Prostate gland (tissue), 2 donors: ENCODE results near the gene LRRC73. TPM values are rescaled to one million over a fixed set of nuclear protein-coding genes. Genes with fewer than 3 reads are reported as not detected.

Experiments
- DNase-seq: peaks from one replicate; pipeline ENCODE4 v3.0.0-alpha.2; 2019; ENCODE audit warnings: low spot score
- H3K27ac ChIP-seq, 2 donors: fragments of 200-600 bp; sonication (generic); 2 replicates each; pipeline ENCODE4 v1.5.1; 2017 to 2019
- H3K27me3 ChIP-seq: fragments of 200-600 bp; sonication (generic); replicated peaks from 2 replicates; pipeline ENCODE4 v1.5.1; 2019; ENCODE audit not compliant: insufficient read depth
- H3K36me3 ChIP-seq, 2 donors: fragments of 200-600 bp; sonication (generic); 1 replicate in 1 of 2; 2 replicates in 1 of 2; pipeline versions ENCODE4 v1.5.1 to v1.8.1; 2017 to 2019
- H3K4me1 ChIP-seq: fragments of 200-600 bp; sonication (generic); replicated peaks from 2 replicates; pipeline ENCODE4 v1.5.1; 2019
- H3K4me3 ChIP-seq, 2 donors: fragments of 200-600 bp; sonication (generic); 2 replicates each; pipeline ENCODE4 v1.5.1; 2017 to 2019
- H3K9me3 ChIP-seq: fragments of 200-600 bp; sonication (generic); 2 replicates; pipeline ENCODE4 v1.5.1; 2017
- POLR2A ChIP-seq: fragments of 450-650 bp; IDR thresholded peaks from one replicate; pipeline ENCODE4 v1.6.1; 2016; ENCODE audit warnings: antibody characterized with exemption, mild to moderate bottlenecking
- POLR2AphosphoS5 ChIP-seq: sonication (generic); formaldehyde crosslinking; IDR thresholded peaks from one replicate; pipeline ENCODE4 v1.6.1; 2017; ENCODE audit warnings: antibody characterized with exemption
- WGBS: methylation state at CpG from one replicate; pipeline ENCODE4 v1.1.5; 2018; 5-methylcytosine and 5-hydroxymethylcytosine counted together
- intact Hi-C: fragments of 100-400 bp; cut with DNase I; formaldehyde crosslinking; loops from one replicate; pipeline ENCODE4 v1.14.2; 2022
- total RNA-seq, 2 donors: library from RNA; depleted of rRNA; stranded (reverse); fragments of >200 nt; gene quantifications; one replicate each; pipeline ENCODE4 v1.1.0, GENCODE V29; 2016
- TF ChIP-seq, protein P1 (sequence below), 4 experiments: fragments of 200-600 bp in 2 of 4; fragments of 450-650 bp in 2 of 4; sonication (generic) in 2 of 4; IDR thresholded peaks; 1 replicate in 3 of 4; 2 replicates in 1 of 4; pipeline ENCODE4 v1.5.1; 2016 to 2019; ENCODE audit warnings: antibody characterized with exemption in 4 of 4, mild to moderate bottlenecking in 2 of 4, moderate library complexity in 2 of 4

LRRC73 gene
- total RNA-seq, 2 donors from 2014 or later: 0.68 to 4.0 TPM

DNA sequence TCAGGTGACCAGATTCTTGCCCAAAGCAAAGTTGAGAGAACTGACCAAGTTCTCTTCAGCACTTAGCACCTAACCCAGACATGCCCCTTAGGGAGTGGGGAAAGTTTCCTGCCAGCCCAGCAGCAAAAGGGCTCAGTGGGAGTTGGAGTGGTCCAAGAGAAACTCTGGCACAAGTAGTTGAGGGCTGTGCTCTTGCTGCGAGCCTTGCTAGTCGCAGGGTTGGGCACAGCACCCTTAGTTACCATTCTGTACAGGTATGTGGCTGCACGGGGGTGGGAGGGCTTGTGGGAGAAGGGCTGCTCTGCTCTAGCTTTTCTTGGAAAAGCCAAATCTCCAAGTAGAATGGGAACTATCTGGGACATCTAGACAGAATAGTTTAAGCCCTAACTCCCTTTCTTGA is 13.1 kb upstream of the LRRC73 start:
- Histone ChIP-seq H3K4me3 (no peak overlapping the region), H3K9me3 (no peaks in the 10 kb centered on the region), H3K36me3 (peaks cover 0 to 12% of the 10 kb centered on the region in 2 donors), H3K27ac (no peak overlapping the region), H3K4me1 (no peaks in the 10 kb centered on the region), H3K27me3 (no peaks in the 10 kb centered on the region)
- intact Hi-C loops: no loop called here
- no peak for DNase-seq
- TF ChIP-seq POLR2A (no peak), POLR2AphosphoS5 (no peak)
- TF ChIP-seq, protein P1, sequence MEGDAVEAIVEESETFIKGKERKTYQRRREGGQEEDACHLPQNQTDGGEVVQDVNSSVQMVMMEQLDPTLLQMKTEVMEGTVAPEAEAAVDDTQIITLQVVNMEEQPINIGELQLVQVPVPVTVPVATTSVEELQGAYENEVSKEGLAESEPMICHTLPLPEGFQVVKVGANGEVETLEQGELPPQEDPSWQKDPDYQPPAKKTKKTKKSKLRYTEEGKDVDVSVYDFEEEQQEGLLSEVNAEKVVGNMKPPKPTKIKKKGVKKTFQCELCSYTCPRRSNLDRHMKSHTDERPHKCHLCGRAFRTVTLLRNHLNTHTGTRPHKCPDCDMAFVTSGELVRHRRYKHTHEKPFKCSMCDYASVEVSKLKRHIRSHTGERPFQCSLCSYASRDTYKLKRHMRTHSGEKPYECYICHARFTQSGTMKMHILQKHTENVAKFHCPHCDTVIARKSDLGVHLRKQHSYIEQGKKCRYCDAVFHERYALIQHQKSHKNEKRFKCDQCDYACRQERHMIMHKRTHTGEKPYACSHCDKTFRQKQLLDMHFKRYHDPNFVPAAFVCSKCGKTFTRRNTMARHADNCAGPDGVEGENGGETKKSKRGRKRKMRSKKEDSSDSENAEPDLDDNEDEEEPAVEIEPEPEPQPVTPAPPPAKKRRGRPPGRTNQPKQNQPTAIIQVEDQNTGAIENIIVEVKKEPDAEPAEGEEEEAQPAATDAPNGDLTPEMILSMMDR (IDR thresholded peaks at IDR 0.05): no peak
- 91% methylated on average over 3 of the region's 3 CpGs for WGBS

DNA sequence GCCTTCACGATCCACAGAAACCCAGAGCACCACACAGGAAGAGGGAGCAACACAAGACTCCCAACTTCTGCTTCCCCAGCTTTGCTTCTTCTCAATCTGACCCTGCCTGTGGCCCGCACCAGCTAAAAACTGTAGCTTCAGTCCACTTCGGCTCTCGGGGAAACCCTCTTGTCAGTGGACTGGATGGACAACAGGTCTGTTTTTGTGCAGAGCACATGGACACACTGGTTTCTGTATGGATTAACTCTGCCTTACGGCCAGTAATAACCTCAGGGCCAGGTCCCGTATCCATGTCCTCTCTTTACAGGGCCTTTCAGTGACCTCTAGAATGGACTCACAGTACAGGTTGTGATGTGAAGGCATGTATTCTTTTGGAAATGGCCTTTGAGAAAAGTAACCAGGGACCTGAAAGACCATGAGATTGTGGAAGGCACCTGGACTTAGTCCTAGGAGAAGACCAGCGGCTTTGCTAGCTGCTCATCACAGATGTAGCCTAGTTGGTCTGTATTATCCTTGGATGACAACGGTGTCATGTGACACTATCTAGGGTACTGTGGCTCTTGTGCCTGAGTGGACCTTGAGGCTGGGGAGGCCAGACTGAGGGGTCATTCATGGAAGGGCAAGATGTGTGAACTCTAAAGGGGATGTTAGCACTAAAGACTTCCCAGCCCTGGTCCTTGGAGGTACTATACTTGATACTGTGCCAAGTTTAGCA is 12.6 kb upstream of the LRRC73 start:
- whole genome bisulfite sequencing: 78% methylated on average over 8 of the region's 8 CpGs
- intact Hi-C loops: no loop called here
- no peak for TF ChIP-seq POLR2A
- TF ChIP-seq POLR2AphosphoS5: no peak
- TF ChIP-seq, protein P1 (IDR thresholded peaks at IDR 0.05): no peak

DNA sequence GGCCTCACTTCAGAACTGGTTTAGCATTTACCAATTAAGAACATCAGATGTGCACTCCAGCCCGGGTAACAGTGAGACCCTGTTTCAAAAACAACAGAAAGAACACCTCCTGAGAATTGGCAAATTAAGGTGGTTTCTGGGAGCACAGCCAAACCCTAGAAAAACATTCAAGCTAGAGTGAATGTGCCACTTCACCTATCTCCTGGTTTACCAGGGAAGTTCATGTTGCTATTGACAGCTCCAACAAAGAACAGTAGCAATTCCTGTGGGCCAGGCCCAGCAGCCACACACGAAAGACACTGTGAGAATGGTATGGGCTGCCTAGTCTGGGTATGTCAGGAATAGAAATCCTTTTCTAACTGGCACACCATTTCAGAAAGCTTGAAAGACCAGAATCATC is 11.7 kb upstream of the LRRC73 start:
- Histone ChIP-seq H3K9me3 (no peaks in the 10 kb centered on the region), H3K27ac (no peak overlapping the region), H3K36me3 (peaks cover 0 to 9% of the 10 kb centered on the region in 2 donors), H3K4me1 (no peaks in the 10 kb centered on the region), H3K4me3 (no peak overlapping the region), H3K27me3 (no peaks in the 10 kb centered on the region)
- intact Hi-C loops: no loop called here
- TF ChIP-seq POLR2A: no peak
- no peak for TF ChIP-seq POLR2AphosphoS5
- TF ChIP-seq, protein P1 (IDR thresholded peaks at IDR 0.05): no peak
- DNase-seq: no peak
- WGBS: 60% methylated on average over 2 of the region's 2 CpGs

More for the DNA sequence above, 12.6 kb upstream of the LRRC73 start:
- DNase-seq: no peak
- Histone ChIP-seq H3K36me3 (peaks cover 0 to 9% of the 10 kb centered on the region in 2 donors), H3K27me3 (no peaks in the 10 kb centered on the region), H3K9me3 (no peaks in the 10 kb centered on the region), H3K4me3 (no peak overlapping the region), H3K4me1 (no peaks in the 10 kb centered on the region), H3K27ac (no peak overlapping the region)

DNA sequence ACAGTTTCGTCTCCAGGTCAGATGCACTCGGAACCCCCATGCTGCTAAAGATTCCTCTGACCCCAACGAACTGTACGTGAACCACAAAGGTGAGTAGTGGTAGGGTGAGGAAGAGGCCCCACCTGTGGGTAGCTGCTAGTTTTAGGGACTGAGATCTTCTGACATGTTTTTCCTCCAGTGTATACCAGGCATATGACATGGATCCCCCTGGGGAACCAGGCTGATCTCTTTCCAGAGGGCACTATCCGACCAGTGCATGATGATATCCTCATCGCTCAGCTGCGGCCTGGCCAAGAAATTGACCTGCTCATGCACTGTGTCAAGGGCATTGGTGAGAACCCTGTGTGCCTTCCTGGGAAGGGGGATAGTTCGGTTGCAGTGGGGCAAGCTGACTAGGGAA is 10.0 kb upstream of the LRRC73 start:
- peaks cover 5% of the 10 kb centered on the region for H3K4me1 ChIP-seq
- H3K9me3 ChIP-seq: no peaks in the 10 kb centered on the region
- intact Hi-C loops: no loop called here
- H3K27ac ChIP-seq: no peak overlapping the region
- H3K4me3 ChIP-seq: no peak overlapping the region
- WGBS: 91% methylated on average over 8 of the region's 8 CpGs
- TF ChIP-seq POLR2AphosphoS5: no peak
- TF ChIP-seq, protein P1 (IDR thresholded peaks at IDR 0.05): no peak
- TF ChIP-seq POLR2A: no peak
- no peaks in the 10 kb centered on the region for H3K27me3 ChIP-seq
- H3K36me3 ChIP-seq: peaks cover 0 to 9% of the 10 kb centered on the region in 2 donors
- DNase-seq: no peak
